GM13977 (cell line): Measurements from ENCODE around the gene ZNF467.

Source experiments
- DNase-seq: peaks from one replicate; pipeline ENCODE4 v3.0.0; 2012; ENCODE audit warnings: low spot score
- in situ Hi-C: fragments of 300-500 bp; cut with MboI; formaldehyde crosslinking; loops from one replicate; pipeline ENCODE4 v1.12.0; 2022; ENCODE audit warnings: low sequenced_read_pairs, low pct_unique_long_range_greater_than_20kb, mixed read lengths, inconsistent platforms; ENCODE audit not compliant: unreplicated experiment
- TF ChIP-seq, protein P1 (sequence below): IDR thresholded peaks from 2 replicates; pipeline ENCODE4 v1.5.1; 2012; ENCODE audit warnings: mild to moderate bottlenecking, control low read depth; ENCODE audit not compliant: insufficient read depth; ENCODE audit errors: extremely low read depth, missing control alignments

ZNF467 gene

DNA sequence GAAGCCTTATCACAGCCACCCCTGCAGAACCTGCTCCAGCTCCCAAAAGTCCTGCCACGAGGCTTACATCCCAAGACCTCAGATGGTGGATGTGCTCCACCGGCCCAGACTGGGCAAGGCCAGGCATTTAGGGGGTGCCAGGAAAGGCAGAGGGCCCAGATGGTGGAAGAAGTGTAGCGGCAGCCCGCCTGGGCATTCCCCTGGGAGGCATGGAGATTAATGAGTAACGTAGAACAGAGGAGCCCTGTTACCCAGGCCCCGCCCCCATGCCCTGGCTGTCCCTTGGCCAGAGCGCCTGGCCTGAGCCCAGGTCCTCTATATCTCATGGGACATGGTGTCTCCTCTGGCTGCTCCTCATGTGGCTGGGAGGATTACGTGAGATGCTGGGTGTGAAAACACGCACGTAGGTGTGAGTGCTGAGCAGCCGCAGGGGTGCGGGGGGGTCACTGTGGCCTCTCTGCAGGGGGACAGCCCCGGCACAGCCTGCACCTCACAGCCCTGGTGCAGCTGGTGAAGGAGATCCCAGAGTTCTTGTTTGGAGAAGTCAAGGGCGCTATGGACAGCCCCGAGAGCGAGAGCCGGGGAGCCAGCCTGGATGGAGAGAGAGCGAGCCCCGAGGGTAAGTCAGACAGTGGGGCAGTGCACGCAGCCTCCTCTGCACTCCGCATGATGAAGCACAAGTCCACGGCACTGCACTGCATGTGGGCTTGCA is 52.9 kb downstream of the ZNF467 start:
- in situ Hi-C loops: no loop called here
- TF ChIP-seq, protein P1, sequence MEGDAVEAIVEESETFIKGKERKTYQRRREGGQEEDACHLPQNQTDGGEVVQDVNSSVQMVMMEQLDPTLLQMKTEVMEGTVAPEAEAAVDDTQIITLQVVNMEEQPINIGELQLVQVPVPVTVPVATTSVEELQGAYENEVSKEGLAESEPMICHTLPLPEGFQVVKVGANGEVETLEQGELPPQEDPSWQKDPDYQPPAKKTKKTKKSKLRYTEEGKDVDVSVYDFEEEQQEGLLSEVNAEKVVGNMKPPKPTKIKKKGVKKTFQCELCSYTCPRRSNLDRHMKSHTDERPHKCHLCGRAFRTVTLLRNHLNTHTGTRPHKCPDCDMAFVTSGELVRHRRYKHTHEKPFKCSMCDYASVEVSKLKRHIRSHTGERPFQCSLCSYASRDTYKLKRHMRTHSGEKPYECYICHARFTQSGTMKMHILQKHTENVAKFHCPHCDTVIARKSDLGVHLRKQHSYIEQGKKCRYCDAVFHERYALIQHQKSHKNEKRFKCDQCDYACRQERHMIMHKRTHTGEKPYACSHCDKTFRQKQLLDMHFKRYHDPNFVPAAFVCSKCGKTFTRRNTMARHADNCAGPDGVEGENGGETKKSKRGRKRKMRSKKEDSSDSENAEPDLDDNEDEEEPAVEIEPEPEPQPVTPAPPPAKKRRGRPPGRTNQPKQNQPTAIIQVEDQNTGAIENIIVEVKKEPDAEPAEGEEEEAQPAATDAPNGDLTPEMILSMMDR: no peak

DNA sequence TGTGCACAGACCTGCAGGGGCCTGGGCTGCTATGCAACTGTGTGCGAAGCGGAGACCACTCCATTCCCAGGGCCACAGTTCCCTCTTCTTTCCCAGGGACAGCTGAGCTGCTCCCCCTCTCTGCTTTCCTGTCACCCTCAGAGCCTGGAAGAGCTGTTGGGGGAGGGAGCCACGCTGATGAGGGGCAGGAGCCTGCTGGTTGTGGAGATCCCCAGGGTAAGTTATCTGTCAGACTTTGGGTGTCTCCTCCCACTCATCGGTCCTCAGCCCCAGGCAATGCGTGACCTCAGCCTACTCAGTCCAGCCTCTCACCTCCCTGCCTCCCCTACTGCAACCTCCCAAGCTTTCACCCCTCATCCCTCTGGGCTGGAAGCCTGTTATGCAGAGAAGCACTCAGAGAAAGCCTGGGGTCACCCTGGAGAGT is 53.5 kb downstream of the ZNF467 start:
- TF ChIP-seq, protein P1: no peak
- DNase-seq: peak; percentile 57
- in situ Hi-C loops: no loop called here

More for the DNA sequence above, 52.9 kb downstream of the ZNF467 start:
- no peak for DNase-seq

DNA sequence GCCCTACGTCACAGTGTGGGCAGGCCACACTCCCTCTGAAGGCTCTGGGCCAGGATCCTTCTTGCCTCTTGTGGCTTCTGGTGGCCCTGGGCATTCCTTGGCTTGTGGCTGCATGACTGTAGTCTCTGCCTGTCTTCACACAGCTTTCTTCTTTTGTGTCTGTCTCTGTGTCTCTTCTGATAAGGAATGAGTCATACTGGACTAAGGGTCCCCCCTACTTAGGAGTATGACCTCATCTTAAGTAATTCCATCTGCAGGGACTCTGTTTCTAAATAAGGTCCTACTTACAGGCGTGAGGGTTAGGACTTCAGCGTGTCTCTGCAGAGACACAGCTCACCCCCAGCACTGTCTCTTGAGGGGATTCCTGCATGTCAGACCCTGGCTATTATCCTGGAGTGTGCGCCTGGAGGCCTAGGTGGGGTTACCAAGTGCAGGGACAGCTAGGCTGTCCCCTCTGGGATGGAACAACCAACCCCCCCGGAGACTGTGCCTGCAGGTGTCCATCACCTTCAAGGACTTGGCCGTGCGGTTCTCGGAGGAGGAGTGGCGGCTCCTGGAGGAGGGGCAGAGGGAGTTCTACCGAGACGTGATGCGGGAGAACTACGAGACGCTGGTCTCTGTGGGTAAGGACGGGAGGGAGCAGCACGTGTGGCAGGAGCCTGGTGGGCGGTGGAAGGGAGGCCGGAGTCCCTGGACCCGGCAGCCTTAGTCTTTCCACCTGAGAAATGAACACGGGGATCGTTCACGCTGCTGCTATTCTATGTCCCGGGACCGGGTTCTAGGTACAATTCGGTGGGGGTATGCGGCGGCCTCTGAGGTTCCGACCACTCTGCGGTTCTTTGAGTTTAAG is 54.1 kb downstream of the ZNF467 start:
- in situ Hi-C loops: no loop called here
- no peak for DNase-seq
- TF ChIP-seq, protein P1: no peak

DNA sequence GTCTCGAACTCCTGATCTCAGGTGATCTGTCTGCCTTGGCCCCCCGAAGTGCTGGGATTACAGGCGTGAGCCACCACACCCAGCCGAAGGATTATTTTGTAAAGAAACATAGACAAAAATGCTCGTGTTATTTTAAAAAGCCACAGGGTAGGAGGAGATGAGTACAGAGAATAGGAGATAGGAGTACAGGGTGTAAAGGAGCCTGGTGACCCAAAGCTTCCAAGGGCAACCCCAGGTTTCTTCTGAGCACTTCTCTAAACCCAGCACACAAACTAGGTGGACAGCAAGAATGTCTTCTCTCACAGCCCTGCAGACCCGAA is 54.7 kb downstream of the ZNF467 start:
- in situ Hi-C loops: no loop called here

DNA sequence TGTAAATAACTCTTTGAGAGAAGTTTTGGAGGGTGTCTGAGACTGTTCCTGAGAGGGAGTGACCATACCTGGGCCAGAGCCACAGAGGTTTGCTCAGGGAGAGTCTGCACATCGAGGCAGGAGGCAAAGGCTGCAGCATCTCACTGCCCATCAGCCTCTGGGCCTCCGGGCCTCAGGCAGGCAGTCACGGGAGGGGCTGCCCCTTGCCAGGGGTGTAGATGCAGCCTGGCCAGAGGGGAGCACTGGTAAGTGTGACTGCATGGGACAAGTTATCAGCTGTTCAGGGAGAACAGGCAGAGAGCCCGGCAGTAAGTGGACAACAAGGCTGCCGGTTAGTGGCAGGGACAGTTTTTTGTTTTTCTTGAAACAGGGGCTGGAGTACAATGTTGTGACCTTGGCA is 55.9 kb downstream of the ZNF467 start:
- TF ChIP-seq, protein P1: no peak
- no peak for DNase-seq
- in situ Hi-C loops: no loop called here

More for the DNA sequence above, 54.7 kb downstream of the ZNF467 start:
- TF ChIP-seq, protein P1: no peak
- no peak for DNase-seq

DNA sequence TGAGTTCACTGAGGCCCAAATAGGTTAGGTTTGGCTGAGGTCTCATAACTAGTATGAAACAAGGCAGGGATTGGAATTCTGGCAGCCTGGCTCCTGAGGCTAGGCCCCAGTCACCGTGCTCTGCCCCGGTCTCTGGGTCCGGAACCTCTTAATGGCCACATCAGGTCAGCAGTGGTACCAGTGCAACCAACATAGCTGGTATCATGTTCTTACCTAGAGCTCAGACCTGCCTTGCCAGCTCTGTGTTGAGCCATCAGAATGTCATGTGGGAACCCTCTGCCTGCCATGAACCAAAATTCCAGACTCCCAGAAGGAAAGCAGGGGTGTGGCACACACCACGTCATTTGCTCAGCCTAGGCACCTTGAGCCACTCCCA is 56.5 kb downstream of the ZNF467 start:
- in situ Hi-C loops: no loop called here
- DNase-seq: no peak
- TF ChIP-seq, protein P1: no peak
